ENCODE data around the gene TJP2. TPM values are rescaled to one million over a fixed set of nuclear protein-coding genes. Genes with fewer than 3 reads are reported as not detected.

TJP2 gene
- total and polyA plus RNA-seq, 2 of the 4 experiments (the other 2 are of a cell fraction), result 38.3 to 49.3 TPM

GRCh38 chr9:69184266-69184665, 10.2 kb downstream of the TJP2 start:
- H2BK5ac ChIP-seq (ENCODE audit: low read depth, low read length, poor library complexity, severe bottlenecking), result no peak overlapping the region
- peak overlapping the region; percentile 35; the same call in 1 of the 2 replicates for H4K5ac ChIP-seq (ENCODE audit: low read depth, low read length)
- no peak overlapping the region for H3K56ac ChIP-seq (ENCODE audit: extremely low read depth, insufficient read depth, low read length)
- CTCF ChIA-PET, result interaction anchor here (0.9 kb wide), 1 partner anchor 9 kb away, joined by 4 read pairs; no protein-coding TSS in a partner anchor
- H3K36me3 ChIP-seq (ENCODE audit: control insufficient read depth, insufficient read depth, low read length), result no peaks in the 10 kb centered on the region
- H4K20me1 ChIP-seq (ENCODE audit: insufficient read depth, low read length), result no peaks in the 10 kb centered on the region; the same call in 1 of the 2 replicates
- ATAC-seq (ENCODE audit: low read depth), result no peak
- BruUV-seq (replicated peaks), result no TSS peak
- H3K9me3 ChIP-seq (ENCODE audit: control insufficient read depth, insufficient read depth, low read length), result no peaks in the 10 kb centered on the region
- H3K4me1 ChIP-seq (ENCODE audit: control insufficient read depth, insufficient read depth, low read length), result peaks cover 22% of the 10 kb centered on the region
- peak overlapping the region; percentile 29; the same call in 1 of the 2 replicates for H3K14ac ChIP-seq (replicated peaks; ENCODE audit: low read depth, low read length)
- no peak for DNase-seq
- peak overlapping the region; percentile 32; the same call in 1 of the 3 replicates for H2BK15ac ChIP-seq (ENCODE audit: low read depth, low read length)
- peak overlapping the region; percentile 37; the same call in 1 of the 2 replicates for H3K18ac ChIP-seq (ENCODE audit: low read depth, low read length)
- H3K4ac ChIP-seq (ENCODE audit: low read depth, low read length), result no peak overlapping the region
- in situ Hi-C loops (cut with MboI; ENCODE audit: low sequenced_read_pairs) (no loop called here), dilution Hi-C loops (cut with HindIII; ENCODE audit: low sequenced_read_pairs, unreplicated experiment) (no loop called here), intact Hi-C loops (cut with micrococcal nuclease) (loop anchor here (5.0 kb wide), 1 partner anchor 52 kb away; no protein-coding TSS in a partner anchor)
- no peak overlapping the region for H2BK20ac ChIP-seq (ENCODE audit: low read depth, low read length)
- POLR2A ChIA-PET (ENCODE audit: unreplicated experiment), result no interaction called here
- no peak overlapping the region for H3K27ac ChIP-seq (ENCODE audit: insufficient read depth, low read length)
- TF ChIP-seq POLR2A (IDR thresholded peaks at IDR 0.05; ENCODE audit: low read depth, low read length) (no peak), ELK1 (IDR thresholded peaks at IDR 0.05; ENCODE audit: borderline replicate concordance, low read depth, low read length) (no peak)
- no peak overlapping the region for H2AFZ ChIP-seq (replicated peaks; ENCODE audit: low read length, poor library complexity)
- H3K4me3 ChIP-seq (ENCODE audit: insufficient read depth, low read depth, low read length), result no peak overlapping the region
- H2BK120ac ChIP-seq (ENCODE audit: low read depth, low read length), result peak overlapping the region; percentile 20; the same call in 1 of the 2 replicates
- H4K91ac ChIP-seq (ENCODE audit: insufficient read depth, low read depth, low read length), result no peak overlapping the region
- no peak overlapping the region for H2AK9ac ChIP-seq (replicated peaks; ENCODE audit: low read depth, low read length, poor library complexity)
- H3K23ac ChIP-seq (ENCODE audit: low read depth, low read length), result peak overlapping the region; percentile 52; the same call in 1 of the 2 replicates
- peaks cover 21 to 49% of the 10 kb centered on the region in 2 experiments for H3K79me1 ChIP-seq (ENCODE audit: low read depth in 1 of 2, low read length in 2 of 2)
- H3K4me2 ChIP-seq (ENCODE audit: low read depth, low read length), result no peak overlapping the region
- no peaks in the 10 kb centered on the region for H3K27me3 ChIP-seq (ENCODE audit: control insufficient read depth, insufficient read depth, low read length)
- H3K9me1 ChIP-seq (ENCODE audit: insufficient read depth, low read length), result peaks cover 16% of the 10 kb centered on the region
- peak overlapping the region; percentile 5; the same call in 1 of the 2 replicates for H2AK5ac ChIP-seq (ENCODE audit: low read depth, low read length)
- no peak overlapping the region for H3K9ac ChIP-seq (ENCODE audit: low read depth, low read length)
- no CpG with 5 or more reads among the region's 5 CpGs for WGBS, 2 experiments (ENCODE audit: extremely low coverage in 2 of 2, insufficient read length in 1 of 2)
- no peak overlapping the region for H4K8ac ChIP-seq (ENCODE audit: low read depth in 2 of 2, low read length in 2 of 2)
